ENCODE measurements around the gene TRIM63.

Gene TRIM63

GRCh38 chr1:26020941-26021646 is 46.3 kb downstream of the TRIM63 start:
- no peak overlapping the region for H3K27ac ChIP-seq

GRCh38 chr1:26020330-26020768 is 47.1 kb downstream of the TRIM63 start:
- no peak overlapping the region for H3K27ac ChIP-seq
- no peak for DNase-seq (ENCODE audit: low read depth, low spot score)

More at GRCh38 chr1:26020941-26021646, 46.3 kb downstream of the TRIM63 start:
- no peak for DNase-seq (ENCODE audit: low read depth, low spot score)

- DNase-seq (ENCODE audit: low read depth, low spot score), result no peak
- no peak overlapping the region for H3K27ac ChIP-seq
Measured at GRCh38 chr1:26019641-26020315, 47.7 kb downstream of the TRIM63 start.

GRCh38 chr1:26017606-26018005 is 49.8 kb downstream of the TRIM63 start:
- DNase-seq (ENCODE audit: low read depth, low spot score), result no peak
- no peak overlapping the region for H3K27ac ChIP-seq

GRCh38 chr1:26016953-26017545 is 50.4 kb downstream of the TRIM63 start:
- no peak overlapping the region for H3K27ac ChIP-seq
- no peak for DNase-seq (ENCODE audit: low read depth, low spot score)

- no peak for DNase-seq (ENCODE audit: low read depth, low spot score)
- no peak overlapping the region for H3K27ac ChIP-seq
Measured at GRCh38 chr1:26016258-26016952, 51.0 kb downstream of the TRIM63 start.

GRCh38 chr1:26015358-26015757 is 52.1 kb downstream of the TRIM63 start:
- H3K27ac ChIP-seq, result no peak overlapping the region
- DNase-seq (ENCODE audit: low read depth, low spot score), result no peak

- H3K27ac ChIP-seq, result no peak overlapping the region
- DNase-seq (ENCODE audit: low read depth, low spot score), result no peak
Measured at GRCh38 chr1:26014179-26014578, 53.3 kb downstream of the TRIM63 start.

- no peak for DNase-seq (ENCODE audit: low read depth, low spot score)
- no peak overlapping the region for H3K27ac ChIP-seq
Measured at GRCh38 chr1:26012864-26013263, 54.6 kb downstream of the TRIM63 start.

- DNase-seq (ENCODE audit: low read depth, low spot score), result no peak
- no peak overlapping the region for H3K27ac ChIP-seq
Measured at GRCh38 chr1:26010825-26011224, 56.6 kb downstream of the TRIM63 start.

- no peak overlapping the region for H3K27ac ChIP-seq
- no peak for DNase-seq (ENCODE audit: low read depth, low spot score)
Measured at GRCh38 chr1:26009796-26010447, 57.5 kb downstream of the TRIM63 start.

GRCh38 chr1:26006710-26007109 is 60.7 kb downstream of the TRIM63 start:
- no peak overlapping the region for H3K27ac ChIP-seq

GRCh38 chr1:26005434-26006105 is 61.9 kb downstream of the TRIM63 start:
- DNase-seq (ENCODE audit: low read depth, low spot score), result no peak
- H3K27ac ChIP-seq, result no peak overlapping the region

More at GRCh38 chr1:26006710-26007109, 60.7 kb downstream of the TRIM63 start:
- DNase-seq (ENCODE audit: low read depth, low spot score), result no peak

- no peak for DNase-seq (ENCODE audit: low read depth, low spot score)
- no peak overlapping the region for H3K27ac ChIP-seq
Measured at GRCh38 chr1:26003756-26004155, 63.7 kb downstream of the TRIM63 start.

GRCh38 chr1:26003262-26003661 is 64.2 kb downstream of the TRIM63 start:
- DNase-seq (ENCODE audit: low read depth, low spot score), result no peak
- no peak overlapping the region for H3K27ac ChIP-seq

Measured in epithelial cell of prostate (primary cell).